HEK293 (cell line): Measurements from ENCODE around the gene PPP1R11.

Experiments used
- GLIS2 ChIP-seq: fragments of 450-650 bp; formaldehyde crosslinking; IDR thresholded peaks from 2 replicates; pipeline ENCODE4 v1.5.1; 2016; ENCODE audit warnings: missing biosample characterization, missing genetic modification characterization
- KLF10 ChIP-seq: fragments of 450-650 bp; IDR thresholded peaks from 2 replicates; pipeline ENCODE4 v1.5.1; 2018; ENCODE audit warnings: missing biosample characterization, mild to moderate bottlenecking, missing genetic modification characterization
- SP2 ChIP-seq: fragments of 450-650 bp; formaldehyde crosslinking; IDR thresholded peaks from 2 replicates; pipeline ENCODE4 v1.5.1; 2016; ENCODE audit warnings: missing biosample characterization, missing genetic modification characterization
- TRIM28 ChIP-seq: IDR thresholded peaks from 2 replicates; pipeline ENCODE4 v1.6.1; 2011; ENCODE audit warnings: low read length, control low read depth, borderline replicate concordance
- ZBTB48 ChIP-seq: fragments of 450-650 bp; formaldehyde crosslinking; IDR thresholded peaks from 2 replicates; pipeline ENCODE4 v1.5.1; 2016; ENCODE audit warnings: missing biosample characterization, missing genetic modification characterization
- ZFP69B ChIP-seq: fragments of 450-650 bp; formaldehyde crosslinking; IDR thresholded peaks from 2 replicates; pipeline ENCODE4 v1.5.1; 2016; ENCODE audit warnings: missing biosample characterization, missing genetic modification characterization
- ZNF112 ChIP-seq: fragments of 450-650 bp; formaldehyde crosslinking; IDR thresholded peaks from 2 replicates; pipeline ENCODE4 v1.5.0; 2017; ENCODE audit warnings: missing biosample characterization, missing genetic modification characterization
- ZNF155 ChIP-seq: fragments of 450-650 bp; formaldehyde crosslinking; IDR thresholded peaks from 2 replicates; pipeline ENCODE4 v1.5.1; 2016; ENCODE audit warnings: missing biosample characterization, missing genetic modification characterization
- ZNF157 ChIP-seq: fragments of 450-650 bp; formaldehyde crosslinking; IDR thresholded peaks from 2 replicates; pipeline ENCODE4 v1.5.1; 2016; ENCODE audit warnings: missing biosample characterization, missing genetic modification characterization
- ZNF335 ChIP-seq: fragments of 450-650 bp; formaldehyde crosslinking; conservative IDR thresholded peaks from 2 replicates; pipeline ENCODE4 v1.5.1; 2016; ENCODE audit warnings: missing biosample characterization, missing genetic modification characterization
- ZNF404 ChIP-seq: fragments of 450-650 bp; formaldehyde crosslinking; IDR thresholded peaks from 2 replicates; pipeline ENCODE4 v1.5.1; 2017; ENCODE audit warnings: missing biosample characterization, missing genetic modification characterization
- ZNF48 ChIP-seq: fragments of 450-650 bp; formaldehyde crosslinking; IDR thresholded peaks from 2 replicates; pipeline ENCODE4 v1.5.1; 2016; ENCODE audit warnings: missing biosample characterization, missing genetic modification characterization
- ZNF529 ChIP-seq: fragments of 450-650 bp; formaldehyde crosslinking; IDR thresholded peaks from 2 replicates; pipeline ENCODE4 v1.5.1; 2017; ENCODE audit warnings: missing genetic modification characterization, missing biosample characterization; ENCODE audit not compliant: insufficient replicate concordance
- ZNF555 ChIP-seq: fragments of 450-650 bp; formaldehyde crosslinking; conservative IDR thresholded peaks from 2 replicates; pipeline ENCODE4 v1.5.1; 2017; ENCODE audit warnings: missing biosample characterization, mild to moderate bottlenecking, missing genetic modification characterization, inconsistent platforms
- ZNF658 ChIP-seq: fragments of 450-650 bp; formaldehyde crosslinking; IDR thresholded peaks from 2 replicates; pipeline ENCODE4; 2016; ENCODE audit warnings: missing biosample characterization, missing genetic modification characterization
- ZNF76 ChIP-seq: fragments of 450-650 bp; formaldehyde crosslinking; IDR thresholded peaks from 2 replicates; pipeline ENCODE4; 2016; ENCODE audit warnings: low read depth, missing biosample characterization, missing genetic modification characterization, borderline replicate concordance
- ZSCAN23 ChIP-seq: fragments of 450-650 bp; formaldehyde crosslinking; IDR thresholded peaks from 2 replicates; pipeline ENCODE4 v1.5.1; 2016; ENCODE audit warnings: missing biosample characterization, missing genetic modification characterization
- TF ChIP-seq, protein P1 (sequence below): fragments of 450-650 bp; formaldehyde crosslinking; IDR thresholded peaks from 2 replicates; pipeline ENCODE4 v1.5.1; 2016; ENCODE audit warnings: missing biosample characterization, missing genetic modification characterization
- TF ChIP-seq, protein P2 (sequence below): fragments of 450-650 bp; formaldehyde crosslinking; IDR thresholded peaks from 2 replicates; pipeline ENCODE4 v1.5.1; 2016; ENCODE audit warnings: missing biosample characterization, missing genetic modification characterization, borderline replicate concordance
- TF ChIP-seq, protein P3 (sequence below): fragments of 450-650 bp; formaldehyde crosslinking; conservative IDR thresholded peaks from 2 replicates; pipeline ENCODE4 v1.5.1; 2016; ENCODE audit warnings: low read depth, missing biosample characterization, missing genetic modification characterization
- TF ChIP-seq, protein P4 (sequence below): fragments of 450-650 bp; formaldehyde crosslinking; IDR thresholded peaks from 2 replicates; pipeline ENCODE4 v1.5.1; 2016; ENCODE audit warnings: missing biosample characterization, missing genetic modification characterization
- TF ChIP-seq, protein P5 (sequence below): fragments of 450-650 bp; formaldehyde crosslinking; IDR thresholded peaks from 2 replicates; pipeline ENCODE4 v1.5.1; 2017; ENCODE audit warnings: missing biosample characterization, missing genetic modification characterization

PPP1R11 gene

DNA sequence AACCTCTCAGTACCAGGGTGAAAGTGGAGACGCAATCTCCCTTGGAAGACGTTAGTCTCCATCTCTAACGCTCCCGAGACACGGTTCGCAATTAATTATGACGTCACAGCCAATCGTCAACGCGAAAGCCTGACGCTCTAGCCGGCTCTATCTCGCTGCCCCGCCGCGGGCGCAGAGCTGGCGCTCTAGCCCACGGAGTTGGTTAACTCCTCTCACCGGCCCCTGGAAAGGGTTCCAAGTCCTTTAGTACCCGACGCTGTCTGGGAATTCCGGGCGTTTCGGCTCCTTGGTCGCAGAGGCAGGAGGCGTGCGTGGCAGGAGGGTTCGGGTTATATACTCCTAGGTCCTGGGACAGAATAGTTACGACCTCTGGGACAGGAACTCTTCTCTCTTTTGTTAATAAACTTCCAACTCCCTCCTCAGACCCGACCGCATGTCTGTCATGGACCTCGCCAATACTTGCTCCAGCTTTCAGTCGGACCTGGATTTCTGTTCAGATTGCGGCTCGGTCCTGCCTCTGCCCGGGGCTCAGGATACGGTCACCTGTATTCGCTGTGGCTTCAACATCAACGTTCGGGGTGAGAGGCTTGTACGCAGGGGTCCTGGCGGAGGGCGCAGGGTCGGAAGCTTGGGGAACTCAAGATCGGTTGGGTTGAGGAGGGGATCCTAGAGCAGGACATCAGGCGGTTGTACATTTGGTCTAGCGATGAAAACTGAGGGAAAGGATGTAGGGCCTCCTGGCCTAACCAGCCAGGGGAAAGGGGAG, 5.7 kb upstream of the PPP1R11 start, which contains the start of gene POLR1H (continued):
- TF ChIP-seq GLIS2 (tag by site-specific recombination) = no peak
- 0 out of 2 replicates have a peak, but pooled peaks have one; percentile 72 for TF ChIP-seq TRIM28
- TF ChIP-seq ZNF112 (tag by site-specific recombination) = no peak
- TF ChIP-seq SP2 (tag by site-specific recombination) = peak; percentile 65
- TF ChIP-seq ZBTB48 (tag by site-specific recombination) = peak; percentile 24; the same call in 1 of the 2 replicates
- TF ChIP-seq ZNF555 (tag by site-specific recombination) = no peak
- TF ChIP-seq KLF10 (tag by site-specific recombination) = peak; percentile 76; the same call in 1 of the 2 replicates
- TF ChIP-seq ZNF157 (tag by site-specific recombination) = no peak
- peak; percentile 75; the same call in 1 of the 2 replicates for TF ChIP-seq ZFP69B
- no peak for TF ChIP-seq ZNF48 (tag by site-specific recombination)
- TF ChIP-seq ZSCAN23 (tag by site-specific recombination) = no peak
- TF ChIP-seq ZNF76 (tag by site-specific recombination) = peak; percentile 87; the same call in 1 of the 2 replicates
- TF ChIP-seq, protein P1, sequence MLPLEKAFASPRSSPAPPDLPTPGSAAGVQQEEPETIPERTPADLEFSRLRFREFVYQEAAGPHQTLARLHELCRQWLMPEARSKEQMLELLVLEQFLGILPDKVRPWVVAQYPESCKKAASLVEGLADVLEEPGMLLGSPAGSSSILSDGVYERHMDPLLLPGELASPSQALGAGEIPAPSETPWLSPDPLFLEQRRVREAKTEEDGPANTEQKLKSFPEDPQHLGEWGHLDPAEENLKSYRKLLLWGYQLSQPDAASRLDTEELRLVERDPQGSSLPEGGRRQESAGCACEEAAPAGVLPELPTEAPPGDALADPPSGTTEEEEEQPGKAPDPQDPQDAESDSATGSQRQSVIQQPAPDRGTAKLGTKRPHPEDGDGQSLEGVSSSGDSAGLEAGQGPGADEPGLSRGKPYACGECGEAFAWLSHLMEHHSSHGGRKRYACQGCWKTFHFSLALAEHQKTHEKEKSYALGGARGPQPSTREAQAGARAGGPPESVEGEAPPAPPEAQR (tag by site-specific recombination) = peak; percentile 80; the same call in 1 of the 2 replicates
- no peak for TF ChIP-seq ZNF404 (tag by site-specific recombination)
- TF ChIP-seq ZNF658 = no peak
- TF ChIP-seq, protein P2, sequence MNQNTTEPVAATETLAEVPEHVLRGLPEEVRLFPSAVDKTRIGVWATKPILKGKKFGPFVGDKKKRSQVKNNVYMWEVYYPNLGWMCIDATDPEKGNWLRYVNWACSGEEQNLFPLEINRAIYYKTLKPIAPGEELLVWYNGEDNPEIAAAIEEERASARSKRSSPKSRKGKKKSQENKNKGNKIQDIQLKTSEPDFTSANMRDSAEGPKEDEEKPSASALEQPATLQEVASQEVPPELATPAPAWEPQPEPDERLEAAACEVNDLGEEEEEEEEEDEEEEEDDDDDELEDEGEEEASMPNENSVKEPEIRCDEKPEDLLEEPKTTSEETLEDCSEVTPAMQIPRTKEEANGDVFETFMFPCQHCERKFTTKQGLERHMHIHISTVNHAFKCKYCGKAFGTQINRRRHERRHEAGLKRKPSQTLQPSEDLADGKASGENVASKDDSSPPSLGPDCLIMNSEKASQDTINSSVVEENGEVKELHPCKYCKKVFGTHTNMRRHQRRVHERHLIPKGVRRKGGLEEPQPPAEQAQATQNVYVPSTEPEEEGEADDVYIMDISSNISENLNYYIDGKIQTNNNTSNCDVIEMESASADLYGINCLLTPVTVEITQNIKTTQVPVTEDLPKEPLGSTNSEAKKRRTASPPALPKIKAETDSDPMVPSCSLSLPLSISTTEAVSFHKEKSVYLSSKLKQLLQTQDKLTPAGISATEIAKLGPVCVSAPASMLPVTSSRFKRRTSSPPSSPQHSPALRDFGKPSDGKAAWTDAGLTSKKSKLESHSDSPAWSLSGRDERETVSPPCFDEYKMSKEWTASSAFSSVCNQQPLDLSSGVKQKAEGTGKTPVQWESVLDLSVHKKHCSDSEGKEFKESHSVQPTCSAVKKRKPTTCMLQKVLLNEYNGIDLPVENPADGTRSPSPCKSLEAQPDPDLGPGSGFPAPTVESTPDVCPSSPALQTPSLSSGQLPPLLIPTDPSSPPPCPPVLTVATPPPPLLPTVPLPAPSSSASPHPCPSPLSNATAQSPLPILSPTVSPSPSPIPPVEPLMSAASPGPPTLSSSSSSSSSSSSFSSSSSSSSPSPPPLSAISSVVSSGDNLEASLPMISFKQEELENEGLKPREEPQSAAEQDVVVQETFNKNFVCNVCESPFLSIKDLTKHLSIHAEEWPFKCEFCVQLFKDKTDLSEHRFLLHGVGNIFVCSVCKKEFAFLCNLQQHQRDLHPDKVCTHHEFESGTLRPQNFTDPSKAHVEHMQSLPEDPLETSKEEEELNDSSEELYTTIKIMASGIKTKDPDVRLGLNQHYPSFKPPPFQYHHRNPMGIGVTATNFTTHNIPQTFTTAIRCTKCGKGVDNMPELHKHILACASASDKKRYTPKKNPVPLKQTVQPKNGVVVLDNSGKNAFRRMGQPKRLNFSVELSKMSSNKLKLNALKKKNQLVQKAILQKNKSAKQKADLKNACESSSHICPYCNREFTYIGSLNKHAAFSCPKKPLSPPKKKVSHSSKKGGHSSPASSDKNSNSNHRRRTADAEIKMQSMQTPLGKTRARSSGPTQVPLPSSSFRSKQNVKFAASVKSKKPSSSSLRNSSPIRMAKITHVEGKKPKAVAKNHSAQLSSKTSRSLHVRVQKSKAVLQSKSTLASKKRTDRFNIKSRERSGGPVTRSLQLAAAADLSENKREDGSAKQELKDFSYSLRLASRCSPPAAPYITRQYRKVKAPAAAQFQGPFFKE (tag by site-specific recombination) = no peak
- peak; percentile 69 for TF ChIP-seq ZNF335 (tag by site-specific recombination)
- TF ChIP-seq ZNF155 = no peak
- TF ChIP-seq, protein P3, sequence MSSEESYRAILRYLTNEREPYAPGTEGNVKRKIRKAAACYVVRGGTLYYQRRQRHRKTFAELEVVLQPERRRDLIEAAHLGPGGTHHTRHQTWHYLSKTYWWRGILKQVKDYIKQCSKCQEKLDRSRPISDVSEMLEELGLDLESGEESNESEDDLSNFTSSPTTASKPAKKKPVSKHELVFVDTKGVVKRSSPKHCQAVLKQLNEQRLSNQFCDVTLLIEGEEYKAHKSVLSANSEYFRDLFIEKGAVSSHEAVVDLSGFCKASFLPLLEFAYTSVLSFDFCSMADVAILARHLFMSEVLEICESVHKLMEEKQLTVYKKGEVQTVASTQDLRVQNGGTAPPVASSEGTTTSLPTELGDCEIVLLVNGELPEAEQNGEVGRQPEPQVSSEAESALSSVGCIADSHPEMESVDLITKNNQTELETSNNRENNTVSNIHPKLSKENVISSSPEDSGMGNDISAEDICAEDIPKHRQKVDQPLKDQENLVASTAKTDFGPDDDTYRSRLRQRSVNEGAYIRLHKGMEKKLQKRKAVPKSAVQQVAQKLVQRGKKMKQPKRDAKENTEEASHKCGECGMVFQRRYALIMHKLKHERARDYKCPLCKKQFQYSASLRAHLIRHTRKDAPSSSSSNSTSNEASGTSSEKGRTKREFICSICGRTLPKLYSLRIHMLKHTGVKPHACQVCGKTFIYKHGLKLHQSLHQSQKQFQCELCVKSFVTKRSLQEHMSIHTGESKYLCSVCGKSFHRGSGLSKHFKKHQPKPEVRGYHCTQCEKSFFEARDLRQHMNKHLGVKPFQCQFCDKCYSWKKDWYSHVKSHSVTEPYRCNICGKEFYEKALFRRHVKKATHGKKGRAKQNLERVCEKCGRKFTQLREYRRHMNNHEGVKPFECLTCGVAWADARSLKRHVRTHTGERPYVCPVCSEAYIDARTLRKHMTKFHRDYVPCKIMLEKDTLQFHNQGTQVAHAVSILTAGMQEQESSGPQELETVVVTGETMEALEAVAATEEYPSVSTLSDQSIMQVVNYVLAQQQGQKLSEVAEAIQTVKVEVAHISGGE (tag by site-specific recombination) = peak; percentile 56; the same call in 1 of the 2 replicates
- TF ChIP-seq, protein P4, sequence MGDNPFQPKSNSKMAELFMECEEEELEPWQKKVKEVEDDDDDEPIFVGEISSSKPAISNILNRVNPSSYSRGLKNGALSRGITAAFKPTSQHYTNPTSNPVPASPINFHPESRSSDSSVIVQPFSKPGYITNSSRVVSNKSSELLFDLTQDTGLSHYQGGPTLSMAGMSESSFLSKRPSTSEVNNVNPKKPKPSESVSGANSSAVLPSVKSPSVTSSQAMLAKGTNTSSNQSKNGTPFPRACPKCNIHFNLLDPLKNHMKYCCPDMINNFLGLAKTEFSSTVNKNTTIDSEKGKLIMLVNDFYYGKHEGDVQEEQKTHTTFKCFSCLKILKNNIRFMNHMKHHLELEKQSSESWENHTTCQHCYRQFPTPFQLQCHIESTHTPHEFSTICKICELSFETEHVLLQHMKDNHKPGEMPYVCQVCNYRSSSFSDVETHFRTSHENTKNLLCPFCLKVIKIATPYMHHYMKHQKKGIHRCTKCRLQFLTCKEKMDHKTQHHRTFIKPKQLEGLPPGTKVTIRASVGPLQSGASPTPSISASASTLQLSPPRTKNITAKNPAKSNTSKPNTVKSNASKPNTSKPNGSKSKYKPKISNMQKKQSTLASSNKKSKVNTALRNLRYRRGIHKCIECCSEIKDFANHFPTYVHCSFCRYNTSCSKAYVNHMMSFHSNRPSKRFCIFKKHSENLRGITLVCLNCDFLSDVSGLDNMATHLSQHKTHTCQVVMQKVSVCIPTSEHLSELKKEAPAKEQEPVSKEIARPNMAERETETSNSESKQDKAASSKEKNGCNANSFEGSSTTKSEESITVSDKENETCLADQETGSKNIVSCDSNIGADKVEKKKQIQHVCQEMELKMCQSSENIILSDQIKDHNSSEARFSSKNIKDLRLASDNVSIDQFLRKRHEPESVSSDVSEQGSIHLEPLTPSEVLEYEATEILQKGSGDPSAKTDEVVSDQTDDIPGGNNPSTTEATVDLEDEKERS (tag by site-specific recombination) = no peak
- TF ChIP-seq, protein P5, sequence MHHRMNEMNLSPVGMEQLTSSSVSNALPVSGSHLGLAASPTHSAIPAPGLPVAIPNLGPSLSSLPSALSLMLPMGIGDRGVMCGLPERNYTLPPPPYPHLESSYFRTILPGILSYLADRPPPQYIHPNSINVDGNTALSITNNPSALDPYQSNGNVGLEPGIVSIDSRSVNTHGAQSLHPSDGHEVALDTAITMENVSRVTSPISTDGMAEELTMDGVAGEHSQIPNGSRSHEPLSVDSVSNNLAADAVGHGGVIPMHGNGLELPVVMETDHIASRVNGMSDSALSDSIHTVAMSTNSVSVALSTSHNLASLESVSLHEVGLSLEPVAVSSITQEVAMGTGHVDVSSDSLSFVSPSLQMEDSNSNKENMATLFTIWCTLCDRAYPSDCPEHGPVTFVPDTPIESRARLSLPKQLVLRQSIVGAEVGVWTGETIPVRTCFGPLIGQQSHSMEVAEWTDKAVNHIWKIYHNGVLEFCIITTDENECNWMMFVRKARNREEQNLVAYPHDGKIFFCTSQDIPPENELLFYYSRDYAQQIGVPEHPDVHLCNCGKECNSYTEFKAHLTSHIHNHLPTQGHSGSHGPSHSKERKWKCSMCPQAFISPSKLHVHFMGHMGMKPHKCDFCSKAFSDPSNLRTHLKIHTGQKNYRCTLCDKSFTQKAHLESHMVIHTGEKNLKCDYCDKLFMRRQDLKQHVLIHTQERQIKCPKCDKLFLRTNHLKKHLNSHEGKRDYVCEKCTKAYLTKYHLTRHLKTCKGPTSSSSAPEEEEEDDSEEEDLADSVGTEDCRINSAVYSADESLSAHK (tag by site-specific recombination) = 0 out of 2 replicates have a peak, but pooled peaks have one; percentile 11
- TF ChIP-seq ZNF529 (tag by site-specific recombination) = no peak
